Colon (tissue), 2 donors: ENCODE data around the gene GRIK4.
"Not testable (repeated sequence)": the region's sequence is repeated elsewhere in the genome, so short reads cannot be mapped to it uniquely, and the experiment has no call there.

ENCODE experiments used
- FAIRE-seq: peaks from 2 replicates; lab custom pipeline; 2012; peaks lifted over from hg19 to GRCh38; lab: Jason Lieb, UNC
- donor health status: control.
- donor health status: control.

GRIK4 gene

DNA sequence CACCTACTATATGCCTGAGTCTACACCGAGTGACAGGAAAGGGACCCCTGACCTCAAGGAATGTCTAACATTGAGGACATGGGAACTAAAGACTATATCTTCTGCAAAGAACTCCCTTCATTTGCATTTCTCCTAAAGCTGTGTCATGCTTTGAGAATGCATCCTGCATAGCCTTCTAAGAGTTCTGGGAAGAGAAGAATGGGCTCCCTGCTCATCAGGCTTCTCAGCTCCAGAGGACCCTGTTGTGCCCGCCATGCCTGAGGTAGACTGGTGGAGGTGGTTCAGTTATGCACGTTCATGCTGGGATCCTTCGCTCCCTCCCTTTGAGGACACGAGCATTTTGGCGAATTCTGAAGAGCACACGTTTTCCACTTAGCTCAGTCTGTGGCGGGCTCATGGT is 63.3 kb downstream of the GRIK4 start:
- FAIRE-seq = no peak

DNA sequence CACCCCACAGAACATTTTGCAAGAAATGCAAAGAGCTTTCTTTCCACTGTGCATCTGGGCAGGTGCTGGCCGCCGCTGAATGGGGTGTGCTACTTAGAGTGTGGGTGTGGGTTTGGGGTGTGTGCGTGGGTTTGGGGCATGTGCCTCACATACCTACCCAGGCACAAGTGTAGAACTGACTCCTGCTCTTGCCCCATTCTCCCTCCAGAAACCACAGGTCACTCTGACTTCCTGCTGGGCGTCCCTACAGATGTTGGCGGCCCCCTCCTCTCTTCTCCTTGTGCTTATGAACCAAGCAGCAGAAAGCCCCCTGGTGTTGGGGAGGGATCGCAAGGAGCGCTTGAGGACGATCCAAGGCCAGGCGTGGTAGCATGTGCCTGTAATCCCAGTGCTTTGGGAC is 63.9 kb downstream of the GRIK4 start:
- FAIRE-seq = no peak

DNA sequence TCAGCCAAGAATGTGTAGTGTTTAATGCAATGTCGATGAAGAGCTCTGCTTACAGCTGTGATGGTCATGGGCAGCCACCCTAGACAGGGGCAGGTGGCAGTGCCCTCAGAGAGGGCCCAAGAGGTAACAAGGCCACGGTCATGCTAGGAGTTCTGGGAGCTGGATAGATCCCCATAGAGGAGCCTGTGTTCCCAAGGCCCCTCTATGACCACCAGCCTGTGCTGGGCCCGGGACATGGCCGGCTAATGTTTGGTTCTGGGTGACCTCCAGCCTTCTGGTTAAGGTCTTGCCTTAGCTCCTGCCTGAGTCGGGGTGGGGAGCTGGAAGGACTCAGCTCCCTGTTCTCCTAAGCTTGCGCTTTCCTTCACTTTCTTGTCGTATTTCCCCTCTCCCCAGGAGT is 65.1 kb downstream of the GRIK4 start:
- FAIRE-seq = no peak

DNA sequence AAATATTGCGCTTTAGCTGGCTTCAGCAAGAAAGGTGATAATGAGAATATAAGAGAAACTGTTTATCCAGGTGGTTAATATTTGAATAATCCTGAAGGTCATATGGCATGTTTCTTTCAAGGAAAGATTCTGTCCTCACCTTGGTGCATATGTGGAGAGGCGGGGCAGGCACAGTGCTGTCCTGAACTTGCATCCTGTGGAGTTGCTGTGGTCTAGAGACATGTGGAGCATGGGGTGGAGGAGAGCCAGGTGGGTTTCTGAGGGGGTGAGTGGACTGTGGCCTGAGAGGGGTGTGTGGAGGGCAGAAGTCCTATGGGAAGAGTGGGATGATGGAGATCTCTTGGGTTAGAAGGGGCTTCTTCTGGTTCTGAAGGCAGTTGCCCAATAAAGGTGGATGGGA is 65.5 kb downstream of the GRIK4 start:
- no peak for FAIRE-seq

DNA sequence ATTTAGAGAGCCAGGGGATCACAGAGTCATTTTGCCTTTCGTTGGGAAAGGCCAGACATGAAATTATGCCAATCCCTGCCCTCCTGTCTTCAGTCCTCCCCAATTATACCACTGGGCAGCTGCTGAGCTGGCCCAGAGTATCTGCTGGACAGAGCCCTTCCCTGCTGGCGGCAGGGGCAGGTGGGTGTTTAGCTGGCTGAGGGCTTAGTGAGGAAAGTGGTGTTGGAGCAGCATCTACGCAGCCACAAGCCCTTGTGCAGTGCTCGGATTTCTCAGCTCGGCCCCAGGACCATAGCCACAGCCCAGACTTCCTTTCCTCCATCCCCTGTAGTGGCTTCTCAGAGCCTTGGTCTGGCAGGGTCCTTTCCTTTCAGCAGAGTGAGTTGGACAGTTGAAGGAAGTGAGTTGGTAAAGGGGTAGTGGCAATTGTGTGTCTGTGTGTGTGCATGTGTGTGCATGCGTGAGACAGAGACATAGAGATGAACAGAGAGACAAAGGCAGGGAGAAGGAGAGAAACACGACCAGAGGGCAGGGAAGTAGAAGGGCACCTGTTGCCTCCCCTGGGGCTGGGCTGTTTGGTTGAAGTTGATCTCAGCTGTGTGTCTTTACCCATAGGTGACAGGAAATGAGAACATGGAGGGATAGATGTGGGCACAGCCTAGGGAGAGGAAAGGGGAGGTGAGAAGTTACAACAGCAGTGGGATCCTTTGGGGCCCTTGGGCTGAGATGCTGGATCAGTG is 66.2 kb downstream of the GRIK4 start:
- no peak for FAIRE-seq

DNA sequence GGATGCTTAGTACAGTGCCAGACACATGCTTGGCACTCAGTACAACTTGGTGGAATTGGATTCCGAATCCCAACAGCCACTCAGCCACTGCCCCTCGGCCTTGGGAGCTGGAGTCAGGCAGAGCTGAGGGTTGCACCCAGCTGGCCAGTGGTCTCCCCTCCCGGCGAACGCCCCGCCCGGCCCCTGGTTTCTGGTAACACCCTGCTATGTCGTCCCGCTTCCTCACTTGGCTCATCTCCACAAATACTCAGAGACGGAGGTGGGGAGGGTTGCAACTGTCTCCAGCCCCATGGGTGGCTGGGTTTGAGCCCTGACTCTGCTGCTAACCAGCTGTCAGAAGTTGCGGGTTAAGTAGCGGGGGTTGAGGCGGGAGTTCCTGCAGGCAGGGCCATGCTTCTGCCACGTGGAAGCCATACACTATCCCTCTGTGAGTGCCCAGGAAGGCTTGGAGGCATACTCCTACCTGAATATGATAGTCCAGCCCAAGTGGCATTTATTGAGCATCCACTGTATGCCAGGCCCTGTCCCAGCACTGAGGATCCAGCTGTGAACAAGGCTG is 67.1 kb downstream of the GRIK4 start:
- FAIRE-seq = no peak

DNA sequence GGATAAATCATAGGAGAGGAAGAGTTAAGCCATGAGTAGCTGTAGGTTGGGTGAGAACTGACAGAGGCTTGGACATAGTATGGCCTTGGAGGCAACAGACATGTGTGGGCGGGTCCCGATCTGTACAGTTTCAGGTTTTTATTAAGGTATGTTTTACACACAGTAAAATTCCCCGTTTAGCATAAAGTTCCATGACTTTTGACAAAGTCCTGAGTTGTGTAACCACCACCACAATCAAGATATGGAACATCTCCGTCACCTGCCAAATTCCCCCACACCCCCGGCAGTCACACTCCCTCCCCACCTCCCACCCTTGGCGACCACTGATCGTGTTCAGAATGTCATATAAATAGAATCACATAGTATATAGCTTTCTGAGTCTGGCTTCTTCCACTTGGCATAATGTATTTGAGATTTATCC is 68.1 kb downstream of the GRIK4 start:
- no peak for FAIRE-seq

DNA sequence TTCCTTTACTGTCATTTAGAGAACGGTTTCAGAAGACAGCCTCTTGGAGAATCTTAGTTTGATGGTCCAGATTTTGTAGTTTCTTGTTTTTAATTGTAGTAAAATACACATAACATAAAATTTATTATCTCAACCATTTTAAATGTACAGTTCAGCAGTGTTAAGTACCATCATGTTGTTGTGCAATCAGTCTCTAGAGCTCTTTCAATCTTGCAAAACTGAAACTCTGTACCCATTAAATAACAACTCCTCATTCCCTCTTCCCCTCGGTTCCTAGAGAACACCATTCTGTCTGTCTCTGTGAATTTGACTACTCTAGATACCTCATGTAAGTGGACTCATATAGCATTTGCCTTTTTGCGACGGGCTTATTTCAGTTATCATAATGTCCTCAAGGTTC is 69.8 kb downstream of the GRIK4 start:
- no peak for FAIRE-seq

DNA sequence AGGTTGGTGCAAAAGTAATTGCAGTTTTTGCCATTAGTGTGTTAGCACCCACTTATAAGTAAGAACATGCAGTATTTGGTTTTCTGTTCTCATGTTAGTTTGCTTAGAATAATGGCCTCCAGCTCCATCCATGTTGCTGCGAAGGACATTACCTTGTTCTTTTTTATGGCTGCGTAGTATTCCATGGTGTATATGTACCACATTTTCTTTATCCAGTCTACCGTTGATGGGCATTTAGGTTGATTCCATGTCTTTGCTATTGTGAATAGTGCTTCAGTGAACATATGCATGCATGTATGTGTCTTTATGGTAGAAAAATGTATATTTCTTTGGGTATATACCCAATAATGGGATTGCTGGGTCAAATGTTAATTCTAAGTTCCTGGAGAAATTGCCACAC is 71.0 kb downstream of the GRIK4 start:
- not testable (repeated sequence) for FAIRE-seq

DNA sequence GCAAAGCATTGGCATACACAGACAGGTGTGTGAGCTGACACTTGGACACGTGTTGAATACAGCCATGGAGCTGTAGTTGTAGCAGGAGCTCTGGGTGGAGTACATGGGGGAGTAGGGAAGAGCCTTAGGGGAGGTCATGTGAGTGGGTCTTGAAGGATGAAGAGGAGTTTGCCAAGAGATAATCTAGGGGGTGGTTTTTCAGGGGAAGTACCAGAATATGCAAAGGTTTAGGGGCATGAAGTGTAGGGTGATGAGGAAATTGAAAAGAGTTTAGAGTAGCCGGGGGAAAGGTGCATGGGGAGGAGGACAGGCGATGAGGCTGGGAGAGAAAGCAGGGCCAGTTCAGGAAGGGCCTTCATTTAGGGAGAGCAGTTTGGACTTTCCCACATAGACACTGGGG is 74.5 kb downstream of the GRIK4 start:
- FAIRE-seq = no peak

DNA sequence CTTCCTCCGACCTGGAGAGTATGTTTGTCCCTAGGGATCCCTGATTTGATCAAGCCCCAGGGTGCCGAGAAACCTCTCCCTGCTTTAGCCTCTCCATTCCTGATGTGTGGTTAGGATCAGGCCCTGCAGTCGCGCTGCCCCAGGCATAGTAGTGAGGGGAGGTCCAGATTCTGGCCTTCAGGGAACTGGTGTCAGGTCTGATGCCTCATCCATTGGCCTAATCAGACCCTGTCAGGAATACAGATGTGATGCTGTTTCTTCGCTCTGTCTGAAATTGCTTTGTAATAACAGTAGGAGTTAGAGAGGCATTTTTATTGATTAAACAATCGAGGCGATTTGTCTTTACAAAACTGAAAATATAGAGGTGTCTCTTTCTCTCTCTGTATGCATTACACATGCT is 75.2 kb downstream of the GRIK4 start:
- FAIRE-seq = no peak

DNA sequence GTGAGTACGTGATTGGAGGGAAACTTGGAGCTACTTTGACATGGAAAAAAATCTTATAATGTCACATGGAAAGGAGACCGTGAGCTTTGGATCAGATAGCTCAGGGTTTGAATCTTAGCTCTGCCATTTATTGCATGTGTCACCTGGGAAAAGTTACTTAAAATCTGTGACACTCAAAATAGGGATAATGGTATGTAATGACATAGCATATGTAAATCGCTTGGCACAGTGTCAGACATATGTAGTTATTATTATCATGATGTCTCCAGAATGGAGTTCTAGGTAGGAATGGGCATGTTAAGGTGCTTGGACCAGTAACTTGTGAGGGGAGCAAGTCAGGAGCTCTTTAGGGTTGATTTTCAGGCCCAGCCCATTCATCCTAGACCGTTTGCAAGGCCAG is 75.8 kb downstream of the GRIK4 start:
- FAIRE-seq = no peak

DNA sequence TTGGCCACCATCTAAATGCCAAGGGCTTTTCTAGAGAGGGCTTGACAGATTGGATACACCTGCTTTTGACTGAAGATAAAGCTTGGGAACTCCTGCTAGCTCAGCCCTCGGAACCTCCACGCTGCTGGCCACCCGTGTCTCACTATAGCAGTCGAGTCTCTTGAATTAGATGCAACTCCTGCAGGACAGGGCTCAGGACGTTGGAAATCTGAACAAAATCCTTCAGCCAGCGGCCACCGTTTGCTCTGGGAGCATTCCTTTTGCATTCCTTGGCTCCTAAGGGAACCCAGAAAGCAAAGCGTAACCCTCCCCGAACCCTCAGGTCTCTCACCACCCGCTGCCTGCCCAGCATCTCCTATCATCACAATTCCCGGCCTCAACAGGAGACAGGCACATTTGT is 77.8 kb downstream of the GRIK4 start:
- FAIRE-seq = no peak

DNA sequence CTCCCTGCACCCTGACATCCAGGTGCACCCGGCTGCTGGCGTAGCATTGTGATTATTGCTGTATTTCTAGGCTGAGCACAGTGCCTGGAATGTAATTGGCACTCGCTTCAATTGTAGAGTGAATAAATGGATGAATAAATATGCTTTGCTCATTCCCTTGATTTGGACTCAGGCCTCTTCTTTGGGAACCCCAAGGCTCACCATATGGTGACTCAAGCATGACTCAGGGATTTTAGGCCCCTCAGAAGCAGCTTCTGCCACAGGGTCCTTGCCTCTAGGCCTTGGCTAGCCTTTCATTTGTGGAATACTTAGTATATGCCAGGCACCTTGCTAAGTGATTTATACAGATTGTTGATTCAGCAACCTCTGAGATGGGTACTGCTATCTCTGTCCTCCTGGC is 78.9 kb downstream of the GRIK4 start:
- FAIRE-seq = no peak

DNA sequence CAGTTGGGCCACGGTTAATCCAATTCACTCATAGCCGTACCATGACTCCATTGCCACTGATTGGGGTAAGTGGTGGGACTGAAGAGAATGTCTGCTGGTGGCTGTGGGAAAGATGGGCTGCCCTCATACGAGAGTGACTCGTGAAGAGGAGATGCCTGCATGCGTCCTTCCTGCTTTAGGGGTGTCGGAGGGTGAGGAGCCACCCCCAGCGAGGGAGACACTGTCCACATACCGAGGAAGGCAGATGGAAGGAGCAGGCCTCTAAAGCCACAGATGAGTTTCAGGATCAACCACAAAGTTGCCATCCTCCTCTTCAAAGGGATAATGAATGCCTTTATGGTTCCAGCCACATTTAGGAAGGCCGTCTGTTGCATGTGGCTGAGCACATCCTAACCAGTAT is 83.2 kb downstream of the GRIK4 start:
- no peak for FAIRE-seq

DNA sequence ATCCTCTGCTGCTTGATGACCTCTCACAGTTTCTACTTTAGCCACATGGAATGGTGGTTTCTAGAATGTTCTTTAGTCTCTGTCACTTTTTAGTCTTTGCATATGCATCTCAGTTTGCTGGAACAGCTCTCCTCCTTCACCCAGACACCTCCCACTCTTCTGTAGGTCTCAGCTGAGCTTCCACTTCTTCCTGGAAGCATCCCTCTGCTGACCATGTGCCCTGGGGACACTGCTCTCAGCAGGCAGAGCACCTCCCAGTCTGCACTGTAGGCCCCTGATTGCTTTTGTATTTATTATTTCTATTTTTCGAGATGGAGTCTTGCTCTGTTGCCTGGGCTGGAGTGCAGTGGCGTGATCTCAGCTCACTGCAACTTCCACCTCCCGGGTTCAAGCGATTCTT is 84.0 kb downstream of the GRIK4 start:
- no peak for FAIRE-seq

DNA sequence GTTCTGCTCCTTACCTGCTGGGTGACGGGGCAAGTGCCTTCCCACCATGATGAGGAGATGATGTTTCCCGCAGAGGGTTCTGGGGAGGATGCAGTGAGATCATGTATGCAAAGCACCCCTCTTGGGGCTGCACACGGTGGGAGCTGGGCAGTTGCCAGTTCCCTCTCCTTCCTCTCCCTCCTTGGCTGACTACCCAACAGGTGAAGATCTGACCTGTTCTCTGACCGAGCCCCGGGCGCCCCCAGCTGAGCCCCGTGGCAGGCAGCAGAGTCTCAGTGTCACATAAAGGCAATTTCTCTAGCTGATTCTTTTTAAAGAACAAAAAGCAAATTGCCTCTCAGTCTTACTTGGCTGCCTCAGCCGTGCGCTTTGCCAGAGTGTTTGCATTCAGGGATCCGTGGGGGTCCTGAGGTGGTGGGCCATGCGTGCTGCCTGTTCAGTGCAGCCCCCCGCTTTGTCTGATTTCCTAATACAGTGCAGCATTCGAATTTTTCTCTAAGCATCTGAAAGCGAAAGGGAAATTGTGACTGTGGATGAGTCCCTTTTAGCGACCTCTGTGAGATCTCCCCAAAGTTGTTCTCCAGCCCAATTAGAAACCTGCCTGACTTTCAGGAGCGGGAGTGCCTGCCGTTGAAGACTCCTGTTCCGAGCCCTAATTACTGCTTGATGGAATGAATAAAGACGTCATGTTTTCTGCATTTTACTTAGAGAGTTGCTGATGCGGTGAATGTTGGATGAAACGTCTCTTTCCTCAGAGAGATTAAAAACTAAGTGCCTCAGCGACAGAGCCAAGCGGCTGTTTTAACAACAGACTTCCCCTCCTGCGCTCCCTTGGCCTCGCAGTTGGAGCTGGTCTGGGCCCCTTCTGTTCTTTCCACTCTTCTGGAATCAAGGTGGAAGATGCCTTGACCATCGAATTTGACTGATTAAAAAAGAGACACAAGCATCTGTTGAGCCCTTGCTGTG is 86.0 kb downstream of the GRIK4 start:
- FAIRE-seq = no peak

DNA sequence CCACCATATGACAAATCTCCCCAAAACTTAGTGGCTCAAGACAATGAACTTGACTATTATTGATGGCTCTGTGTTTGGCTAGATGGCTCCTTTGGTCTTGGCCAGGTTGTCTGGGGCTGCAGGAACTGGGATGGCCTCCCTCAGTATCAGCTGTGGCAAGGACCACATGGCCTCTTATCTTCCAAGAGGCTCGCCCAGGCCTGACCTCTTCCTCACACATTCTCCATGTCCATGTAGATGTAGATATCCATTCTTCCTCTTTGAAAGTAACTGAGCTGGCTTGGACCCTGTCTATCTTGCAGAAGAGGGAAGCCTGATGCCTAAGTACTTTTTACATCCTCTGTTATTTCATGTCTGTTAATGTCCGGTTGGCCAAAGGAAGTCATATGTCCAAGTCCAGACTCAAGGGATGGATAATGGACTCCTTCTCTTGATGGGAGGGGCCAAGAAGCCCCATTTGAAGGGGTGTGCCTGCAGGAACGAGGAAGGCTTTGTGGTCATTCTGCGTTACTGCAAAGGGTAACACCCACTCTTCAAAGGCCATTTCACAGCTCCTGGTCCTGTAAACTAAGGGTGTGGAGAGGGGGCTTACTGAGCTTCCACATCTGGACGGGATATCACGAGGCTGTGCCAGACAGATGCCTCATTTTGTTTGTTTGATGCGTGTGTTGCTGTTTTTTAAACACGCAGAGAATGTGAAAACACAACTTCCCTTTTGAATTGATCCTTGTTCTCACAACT is 87.1 kb downstream of the GRIK4 start:
- FAIRE-seq = no peak

DNA sequence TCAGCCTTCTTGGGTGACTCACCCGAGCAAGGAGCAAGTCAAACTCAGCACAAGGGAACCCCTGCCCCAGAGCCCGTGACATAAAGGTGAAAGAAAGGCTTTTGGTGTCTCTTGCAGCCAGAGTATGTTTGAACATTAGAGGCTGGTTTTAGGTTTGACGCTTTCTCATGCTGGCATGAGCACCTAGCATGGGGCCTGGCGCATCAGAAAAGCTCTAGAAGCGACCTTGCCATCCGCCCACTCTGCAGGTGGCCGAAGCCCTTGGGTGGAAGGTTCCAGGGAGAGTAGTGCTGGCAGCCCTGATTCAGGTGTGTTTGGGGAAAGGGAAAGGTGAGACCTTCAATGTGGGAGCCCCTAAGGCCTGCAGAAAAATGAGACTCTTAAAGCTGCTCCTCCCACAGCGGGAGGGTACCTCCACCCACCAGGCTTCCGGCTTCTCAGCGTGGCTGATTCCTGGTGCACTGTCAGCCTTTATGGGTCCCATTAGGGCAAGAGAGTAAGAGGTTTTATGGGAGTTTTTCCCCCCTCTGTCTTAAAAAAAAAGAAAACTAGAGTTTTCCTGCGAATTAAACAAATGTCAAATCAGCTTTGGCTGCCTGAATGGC is 88.4 kb downstream of the GRIK4 start:
- no peak for FAIRE-seq

DNA sequence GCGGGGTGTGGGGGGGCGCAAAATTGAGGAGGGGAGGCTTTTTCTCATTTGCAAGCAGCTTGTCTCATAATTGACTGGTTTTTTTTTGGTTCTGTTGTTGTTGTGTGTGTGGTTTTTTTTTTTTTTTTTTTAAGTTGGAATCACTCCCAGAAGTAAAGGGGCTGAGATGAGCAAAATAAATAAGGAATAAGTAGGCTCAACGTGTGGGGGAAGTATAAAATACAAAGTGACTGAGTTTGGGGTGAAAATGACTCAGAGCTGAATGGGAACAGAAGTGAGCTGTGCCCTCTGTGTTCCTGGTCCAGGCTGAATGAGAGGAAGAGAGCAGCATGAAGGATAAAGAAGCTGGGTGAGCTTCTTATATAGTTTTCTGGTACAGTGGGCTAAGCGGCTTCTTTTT is 90.0 kb downstream of the GRIK4 start:
- FAIRE-seq = no peak

DNA sequence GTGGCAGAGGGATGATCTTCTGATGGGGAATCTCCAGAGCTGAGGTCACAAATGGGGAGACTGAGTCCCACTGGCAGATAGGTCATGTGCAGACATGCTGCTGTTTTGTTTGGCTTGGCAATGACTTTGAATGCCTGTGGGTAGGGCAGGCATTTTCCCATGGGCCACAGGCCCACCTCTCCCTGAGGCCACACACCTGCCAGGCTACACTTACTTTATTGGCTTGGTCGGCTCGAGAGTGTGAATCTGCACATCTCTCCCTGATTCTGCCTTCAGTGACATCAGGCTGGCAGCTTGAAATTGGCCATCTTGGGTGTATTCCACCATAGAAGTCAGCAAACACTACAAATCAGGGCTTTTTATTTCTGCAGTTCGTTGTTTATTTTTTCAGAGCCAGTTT is 91.5 kb downstream of the GRIK4 start:
- FAIRE-seq = no peak

DNA sequence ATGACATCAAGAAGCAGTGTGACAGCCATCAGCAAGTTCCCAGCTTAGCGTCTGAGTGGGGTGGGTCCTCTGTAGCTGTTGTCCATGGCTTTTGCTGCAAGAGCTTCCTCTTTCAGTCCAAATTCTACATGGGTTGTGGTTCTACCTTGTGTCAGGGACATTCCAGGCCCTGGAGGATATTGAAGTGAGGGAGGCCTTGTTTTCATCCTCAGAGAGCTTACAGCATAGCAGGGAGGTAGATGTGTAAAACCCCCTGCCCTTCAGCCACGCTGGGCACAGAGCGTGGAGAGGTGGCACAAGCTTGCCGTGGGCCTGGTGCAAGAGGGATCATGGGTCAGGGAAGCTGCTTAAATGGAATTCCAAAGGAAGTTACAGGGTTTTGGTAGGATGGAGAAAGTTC is 93.9 kb downstream of the GRIK4 start:
- no peak for FAIRE-seq
